MCF 10A (cell line): ENCODE measurements around the gene SVIL. TPM values are rescaled to one million over a fixed set of nuclear protein-coding genes. Genes with fewer than 3 reads are reported as not detected.
"Not testable (repeated sequence)": the region's sequence is repeated elsewhere in the genome, so short reads cannot be mapped to it uniquely, and the experiment has no call there.

Experiments used
- BruUV-seq: library from RNA; stranded (reverse); fragments of 400-500 nt; replicated peaks from 2 replicates; lab custom pipeline; 2021; lab: Mats Ljungman, UMichigan
- CTCF ChIA-PET: fragments of 300-600 bp; sonication (Branson Sonifier 250); formaldehyde crosslinking; extraction: SDS; loops from one replicate; lab custom pipeline; 2021; ENCODE audit warnings: antibody characterized with exemption, inconsistent platforms; lab: Yijun Ruan, JAX
- POLR2A ChIA-PET: fragments of 300-600, 350-650 bp; sonication (Branson Sonifier 250); formaldehyde crosslinking; extraction: SDS; loops from one replicate; lab custom pipeline; 2020; ENCODE audit warnings: antibody characterized with exemption, inconsistent platforms; lab: Yijun Ruan, JAX
- DNase-seq: peaks from one replicate; pipeline ENCODE4 v3.0.0-alpha.2; 2018; ENCODE audit not compliant: unreplicated experiment
- H3K27ac Mint-ChIP-seq: one replicate; pipeline ENCODE4 v1.8.0; 2022; ENCODE audit warnings: mild to moderate bottlenecking, low read depth, mixed read lengths; ENCODE audit not compliant: unreplicated experiment
- H3K27me3 Mint-ChIP-seq: one replicate; pipeline ENCODE4 v1.8.0; 2022; ENCODE audit warnings: mixed read lengths; ENCODE audit not compliant: insufficient read depth, unreplicated experiment
- H3K36me3 Mint-ChIP-seq: one replicate; pipeline ENCODE4 v1.8.0; 2022; ENCODE audit warnings: mild to moderate bottlenecking, moderate library complexity, mixed read lengths; ENCODE audit not compliant: insufficient read depth, unreplicated experiment
- H3K4me1 Mint-ChIP-seq: one replicate; pipeline ENCODE4 v1.8.0; 2022; ENCODE audit warnings: mixed read lengths; ENCODE audit not compliant: insufficient read depth, unreplicated experiment
- H3K4me3 Mint-ChIP-seq: one replicate; pipeline ENCODE4 v1.8.0; 2022; ENCODE audit warnings: mild to moderate bottlenecking, moderate library complexity, mixed read lengths; ENCODE audit not compliant: unreplicated experiment
- H3K9me3 Mint-ChIP-seq: one replicate; pipeline ENCODE4 v1.8.0; 2022; ENCODE audit warnings: mixed read lengths; ENCODE audit not compliant: unreplicated experiment
- CTCF ChIP-seq: fragments of 200-600 bp; IDR thresholded peaks from one replicate; pipeline ENCODE4 v1.8.0; 2022; ENCODE audit warnings: antibody characterized with exemption, mild to moderate bottlenecking; ENCODE audit not compliant: unreplicated experiment
- intact Hi-C: fragments of 100-400 bp; cut with micrococcal nuclease; formaldehyde crosslinking; loops from 2 replicates; pipeline ENCODE4 v1.14.1; 2022
- total RNA-seq: library from RNA; stranded (reverse); gene quantifications from 2 replicates; pipeline ENCODE4 v1.2.3, GENCODE V29; 2022

Gene SVIL
- total RNA-seq, 1 experiment from 2014 or later = 43.3 TPM

DNA sequence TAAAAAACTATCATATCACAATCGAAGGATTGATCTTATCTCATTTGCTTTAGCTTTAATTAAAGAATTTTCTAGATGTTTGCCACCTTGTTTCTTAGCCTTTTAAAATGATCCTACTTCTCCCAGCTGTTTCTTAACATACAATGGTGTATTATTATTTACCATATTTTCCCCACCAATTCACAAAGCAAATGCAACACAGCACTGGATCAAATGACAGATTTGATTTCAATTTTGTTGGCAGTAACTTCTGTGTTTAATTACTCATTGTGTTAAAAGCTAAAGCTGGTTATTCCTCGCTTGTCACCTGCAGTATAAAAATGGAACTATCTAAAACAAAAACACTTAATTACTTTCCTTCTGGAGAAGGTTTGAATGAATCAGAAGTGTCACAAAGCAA, 19.6 kb downstream of the SVIL start:
- H3K4me1 Mint-ChIP-seq = peaks cover 16% of the 10 kb centered on the region
- DNase-seq = no peak
- no peak overlapping the region for H3K27ac Mint-ChIP-seq
- no TSS peak for BruUV-seq
- POLR2A ChIA-PET = interaction anchor here (1.2 to 1.5 kb wide), 2 partner anchors 10 to 15 kb away, joined by 3 to 4 read pairs; no protein-coding TSS in a partner anchor
- intact Hi-C loops = no loop called here
- no peak overlapping the region for H3K4me3 Mint-ChIP-seq
- no peaks in the 10 kb centered on the region for H3K27me3 Mint-ChIP-seq
- no peaks in the 10 kb centered on the region for H3K9me3 Mint-ChIP-seq
- no peak for TF ChIP-seq CTCF
- peaks cover 10% of the 10 kb centered on the region for H3K36me3 Mint-ChIP-seq
- CTCF ChIA-PET = interaction anchor here (1.0 kb wide), 1 partner anchor 332 kb away, joined by 3 read pairs; no protein-coding TSS in a partner anchor

DNA sequence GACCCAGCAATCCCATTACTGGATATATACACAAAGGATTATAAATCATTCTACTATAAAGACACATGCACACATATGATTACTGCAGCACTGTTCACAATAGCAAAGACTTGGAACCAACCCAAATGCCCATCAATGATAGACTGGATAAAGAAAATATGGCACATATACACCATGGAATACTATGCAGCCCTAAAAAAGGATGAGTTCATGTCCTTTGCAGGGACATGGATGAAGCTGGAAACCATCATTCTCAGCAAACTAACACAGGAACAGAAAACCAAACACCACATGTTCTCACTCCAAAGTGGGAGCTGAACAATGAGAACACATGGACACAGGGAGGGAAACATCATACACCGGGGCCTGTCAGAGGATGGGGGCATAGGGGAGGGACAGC, 20.5 kb downstream of the SVIL start:
- POLR2A ChIA-PET = interaction anchor here (0.7 kb wide), 1 partner anchor 43 kb away, joined by 3 read pairs; no protein-coding TSS in a partner anchor
- H3K4me3 Mint-ChIP-seq, H3K9me3 Mint-ChIP-seq, H3K27ac Mint-ChIP-seq, DNase-seq, intact Hi-C loops, BruUV-seq, H3K27me3 Mint-ChIP-seq: not testable (repeated sequence)
- peaks cover 16% of the 10 kb centered on the region for H3K4me1 Mint-ChIP-seq
- H3K36me3 Mint-ChIP-seq = peaks cover 14% of the 10 kb centered on the region
- CTCF ChIA-PET = interaction anchor here (0.8 to 1.0 kb wide), 2 partner anchors 333 to 977 kb away, joined by 3 read pairs; no protein-coding TSS in a partner anchor

- ChIA-PET POLR2A (interaction anchor here (0.7 kb wide), 1 partner anchor 43 kb away, joined by 3 read pairs; no protein-coding TSS in a partner anchor), CTCF (interaction anchor here (0.6 to 0.8 kb wide), 2 partner anchors 23 to 977 kb away, joined by 3 read pairs; no protein-coding TSS in a partner anchor)
- DNase-seq = no peak
- no peak overlapping the region for H3K27ac Mint-ChIP-seq
- no TSS peak for BruUV-seq
- H3K9me3 Mint-ChIP-seq = no peaks in the 10 kb centered on the region
- H3K36me3 Mint-ChIP-seq = peaks cover 14% of the 10 kb centered on the region
- no peaks in the 10 kb centered on the region for H3K27me3 Mint-ChIP-seq
- no peak overlapping the region for H3K4me3 Mint-ChIP-seq
- TF ChIP-seq CTCF = no peak
- intact Hi-C loops = no loop called here
- peaks cover 15% of the 10 kb centered on the region for H3K4me1 Mint-ChIP-seq
Measured at GRCh38 chr10:29613791-29614190, 21.0 kb downstream of the SVIL start.

DNA sequence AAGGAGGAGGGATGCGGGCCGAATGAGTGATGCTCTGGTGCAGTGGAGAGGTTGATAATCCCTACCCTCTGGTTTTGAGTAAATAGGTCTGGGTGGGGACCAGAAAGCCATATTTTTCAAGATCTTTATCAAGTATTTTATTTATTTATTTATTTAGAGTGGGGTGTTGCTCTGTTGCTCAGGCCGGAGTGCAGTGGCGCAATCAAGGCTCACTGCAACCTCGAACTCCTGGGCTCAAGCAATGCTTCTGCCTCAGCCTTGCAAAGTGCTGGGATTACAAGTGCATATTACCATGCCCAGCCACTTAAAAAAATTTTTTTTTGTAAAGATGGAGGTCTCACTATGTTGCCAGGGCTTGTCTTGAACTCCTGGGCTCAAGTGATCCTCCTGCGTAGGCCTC, 21.6 kb downstream of the SVIL start:
- no peak for TF ChIP-seq CTCF
- Mint-ChIP-seq H3K4me3 (no peak overlapping the region), H3K36me3 (peaks cover 14% of the 10 kb centered on the region), H3K27ac (no peak overlapping the region), H3K4me1 (peaks cover 9% of the 10 kb centered on the region), H3K27me3 (no peaks in the 10 kb centered on the region), H3K9me3 (no peaks in the 10 kb centered on the region)
- CTCF ChIA-PET = interaction anchor here (0.6 kb wide), 1 partner anchor 24 kb away, joined by 3 read pairs; no protein-coding TSS in a partner anchor
- POLR2A ChIA-PET = no interaction called here
- no peak for DNase-seq
- intact Hi-C loops = no loop called here
- no TSS peak for BruUV-seq
